KOPT-K1 (cell line): ENCODE results near the gene PSG11.
"Not testable (repeated sequence)": the region's sequence is repeated elsewhere in the genome, so short reads cannot be mapped to it uniquely, and the experiment has no call there.

Experiments
- H3K27ac ChIP-seq: fragments of 200-600 bp; sonication (generic); 2 replicates; pipeline ENCODE4 v1.5.1; 2016; ENCODE audit warnings: antibody characterized with exemption, mild to moderate bottlenecking, low read depth, low read length; ENCODE audit not compliant: poor library complexity, severe bottlenecking
- H3K36me3 ChIP-seq: fragments of 200-600 bp; sonication (generic); 2 replicates; pipeline ENCODE4 v1.5.1; 2017; ENCODE audit warnings: antibody characterized with exemption, mild to moderate bottlenecking, low read length, moderate library complexity; ENCODE audit not compliant: insufficient read depth
- H3K9me3 ChIP-seq: fragments of 200-600 bp; sonication (generic); 2 replicates; pipeline ENCODE4 v1.5.1; 2017; ENCODE audit warnings: antibody characterized with exemption, low read length, mild to moderate bottlenecking; ENCODE audit not compliant: insufficient read depth, poor library complexity, severe bottlenecking

PSG11 gene

DNA sequence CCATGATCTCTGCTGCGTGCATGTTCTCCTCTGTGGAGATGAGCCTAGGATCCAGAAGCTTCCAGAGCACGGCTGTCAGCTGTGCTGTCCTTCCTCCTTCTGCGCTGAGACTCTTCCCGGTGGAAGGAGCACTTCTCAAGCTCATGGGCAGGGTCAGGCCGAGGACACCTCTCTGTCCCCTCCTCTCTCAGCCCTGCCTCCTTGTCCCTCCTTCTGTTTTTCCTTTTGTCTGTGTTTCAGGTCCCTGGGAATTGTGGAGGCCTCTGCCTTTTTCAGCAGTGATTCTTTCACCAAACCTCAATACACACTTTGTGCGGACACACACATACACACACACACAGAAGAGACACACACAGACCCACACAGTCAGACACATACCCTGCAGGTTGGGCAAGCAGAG lies at the start of gene PSG11:
PSG11 (minus strand) TSS at position 101 of the 400 bp plus-strand sequence; CDS start at position 4, 97 bp downstream.
- H3K9me3 ChIP-seq, H3K36me3 ChIP-seq, H3K27ac ChIP-seq: not testable (repeated sequence)

DNA sequence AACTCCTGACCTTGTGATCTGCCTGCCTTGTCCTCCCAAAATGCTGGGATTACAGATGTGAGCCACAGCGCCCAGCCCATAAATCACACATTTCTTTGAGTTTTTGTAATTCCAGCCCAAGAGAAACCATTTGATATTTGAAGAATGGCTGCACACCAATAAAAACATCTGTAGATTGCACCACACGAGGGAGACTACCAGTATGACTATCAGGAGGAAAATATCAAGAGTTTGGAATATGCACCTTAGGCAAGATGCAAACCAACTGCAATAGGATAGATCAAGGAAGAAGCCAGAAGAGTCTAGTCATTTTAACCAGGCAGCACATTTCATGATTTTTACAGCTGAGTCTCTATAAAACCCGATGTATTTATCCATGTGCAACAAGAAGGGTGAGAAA lies 36.1 kb upstream of the PSG11 start:
- H3K27ac ChIP-seq, H3K9me3 ChIP-seq, H3K36me3 ChIP-seq: not testable (repeated sequence)

DNA sequence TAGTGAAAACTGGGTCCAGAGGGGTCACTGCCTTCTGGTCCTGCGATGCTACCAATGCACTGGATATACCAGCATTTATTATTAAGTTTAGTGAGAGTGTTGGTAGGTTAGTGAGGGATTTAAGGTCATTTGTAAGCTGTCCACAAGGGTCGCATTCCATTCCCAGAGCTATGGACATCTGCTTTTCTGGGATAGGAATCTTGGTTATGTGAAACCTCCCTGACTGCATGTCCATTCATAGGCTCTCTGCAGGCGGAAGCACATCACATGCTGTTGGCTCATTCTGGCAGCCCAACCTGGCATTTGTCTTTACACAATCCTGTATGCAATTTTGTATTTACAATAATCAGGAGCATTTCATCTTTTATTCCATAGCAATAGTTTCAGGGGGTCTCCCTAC lies 35.1 kb upstream of the PSG11 start:
- H3K9me3 ChIP-seq, H3K36me3 ChIP-seq, H3K27ac ChIP-seq: not testable (repeated sequence)

DNA sequence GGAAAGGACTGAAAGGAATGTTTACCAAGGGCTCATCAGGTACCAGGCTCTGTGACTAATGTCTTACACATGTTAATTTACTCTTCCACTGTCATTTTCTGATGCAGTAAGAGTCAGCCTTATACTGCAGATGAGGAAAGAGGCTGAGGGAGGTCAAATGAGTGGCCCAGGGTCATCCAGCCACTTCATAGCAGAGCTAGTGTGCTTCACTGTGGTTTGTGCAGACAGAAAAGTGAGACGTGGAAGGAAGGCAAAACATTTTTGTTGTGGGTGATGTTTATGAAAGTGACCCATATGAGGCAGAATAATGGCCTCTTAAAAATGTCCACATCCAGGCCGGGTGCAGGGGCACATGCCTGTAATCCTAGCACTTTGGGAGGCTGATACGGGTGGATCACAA lies 34.0 kb upstream of the PSG11 start:
- H3K36me3 ChIP-seq, H3K9me3 ChIP-seq, H3K27ac ChIP-seq: not testable (repeated sequence)

DNA sequence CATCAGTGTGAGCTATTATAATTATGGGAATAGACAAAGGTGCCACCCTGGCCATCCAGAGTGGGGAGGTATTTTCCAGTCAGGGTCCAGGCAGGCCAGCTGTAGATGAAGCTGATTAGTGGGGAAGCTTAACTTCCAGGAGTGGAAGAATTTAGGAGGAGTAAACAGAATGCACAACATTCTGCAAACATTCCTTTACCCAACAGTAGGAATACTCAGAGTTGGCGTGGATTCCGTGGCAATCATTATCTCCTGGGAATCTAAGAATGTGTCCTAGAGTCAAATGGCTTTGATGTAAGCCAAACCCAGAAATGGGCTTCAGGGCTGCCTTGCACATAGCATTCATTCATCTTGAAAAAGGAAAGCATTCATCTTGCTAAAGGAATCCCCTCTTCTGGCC lies 33.2 kb upstream of the PSG11 start:
- not testable (repeated sequence) for H3K36me3 ChIP-seq, H3K27ac ChIP-seq, H3K9me3 ChIP-seq

DNA sequence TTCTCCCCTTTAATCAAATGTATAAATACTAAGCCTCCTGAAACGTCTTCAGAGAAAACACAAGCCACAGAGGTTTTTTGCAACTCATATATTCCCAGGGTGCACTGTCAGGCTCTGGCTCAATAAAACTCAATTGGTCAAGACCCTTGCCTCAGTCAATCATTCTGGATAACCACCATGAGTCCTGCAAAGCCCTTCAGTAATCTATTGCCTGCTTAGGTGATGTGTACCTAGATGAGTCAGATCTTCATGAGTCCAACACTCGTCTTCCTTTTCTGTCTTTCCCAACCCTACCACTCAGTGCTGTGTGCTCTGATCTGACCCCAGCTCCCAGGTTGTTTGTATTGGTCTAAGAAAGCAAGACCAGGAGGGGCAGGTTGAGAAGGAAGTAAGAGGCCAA lies 32.2 kb upstream of the PSG11 start:
- not testable (repeated sequence) for H3K27ac ChIP-seq, H3K36me3 ChIP-seq, H3K9me3 ChIP-seq

DNA sequence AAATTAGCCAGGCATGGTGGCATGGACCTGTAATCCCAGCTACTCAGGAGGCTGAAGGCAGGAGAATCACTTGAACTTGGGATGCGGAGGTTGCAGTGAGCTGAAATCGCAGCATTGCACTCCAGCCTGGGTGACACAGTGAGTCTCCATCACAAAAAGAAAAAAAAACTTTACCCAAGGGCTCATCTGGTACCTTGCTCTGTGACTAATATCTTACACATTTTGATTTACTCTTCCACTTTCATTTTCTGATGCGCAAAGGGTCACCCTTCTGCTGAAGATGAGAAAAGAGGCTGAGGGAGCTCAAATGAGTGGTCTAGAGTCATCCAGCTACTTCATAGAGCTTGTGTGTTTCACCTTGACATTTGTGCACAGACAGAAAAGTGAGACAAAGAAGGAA lies 21.7 kb upstream of the PSG11 start:
- not testable (repeated sequence) for H3K36me3 ChIP-seq, H3K9me3 ChIP-seq, H3K27ac ChIP-seq

DNA sequence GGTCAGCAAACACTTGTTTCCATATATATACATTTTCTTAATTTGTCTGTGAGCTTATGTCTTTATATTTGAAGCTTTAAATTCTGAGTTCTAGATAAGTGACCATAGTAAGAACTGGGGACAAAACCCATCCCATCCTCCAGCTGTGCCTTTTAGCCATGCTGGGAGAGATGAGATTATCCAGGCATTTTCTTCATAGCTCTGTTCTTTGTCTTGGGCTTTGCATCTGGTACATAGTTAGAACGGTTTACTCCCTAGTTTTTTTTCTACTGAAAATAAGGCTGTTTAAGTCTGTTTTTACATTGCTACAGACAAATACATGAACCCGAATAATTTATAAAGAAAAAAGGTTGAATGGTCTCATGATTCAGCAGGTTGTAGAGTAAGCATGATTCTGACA lies 20.3 kb upstream of the PSG11 start:
- not testable (repeated sequence) for H3K36me3 ChIP-seq

DNA sequence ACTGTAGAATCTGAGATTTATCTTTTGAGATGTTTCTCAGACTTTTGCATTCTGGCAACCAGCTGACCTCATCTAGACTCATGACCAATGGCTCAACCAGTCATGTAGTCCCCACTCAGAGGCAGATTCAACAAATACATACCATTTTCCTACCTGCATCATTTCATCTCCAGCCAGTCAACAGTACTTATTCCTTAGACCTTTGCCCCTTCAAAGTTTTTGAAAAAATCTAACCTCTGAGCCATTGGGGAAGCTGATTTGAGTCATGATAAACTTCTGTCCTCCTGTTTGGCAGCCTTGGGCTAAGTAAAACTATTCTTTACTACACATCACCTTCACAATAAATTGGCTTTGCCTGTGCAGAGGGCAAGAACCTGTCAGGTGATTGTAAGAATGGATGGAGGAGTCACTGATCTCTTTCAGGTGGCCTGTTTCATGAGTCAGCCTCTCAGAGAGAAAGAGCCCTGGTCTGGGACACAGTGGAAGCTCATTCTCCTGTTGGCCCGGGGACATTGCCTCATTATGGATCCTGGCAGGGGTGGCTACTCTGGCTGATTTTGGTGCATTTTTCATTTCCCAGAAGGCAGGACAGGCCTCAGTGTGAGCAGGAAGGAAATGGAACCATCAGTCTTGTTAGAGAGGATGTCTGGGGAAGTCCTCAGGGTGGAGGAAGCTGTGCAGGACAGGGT lies 17.4 kb upstream of the PSG11 start:
- H3K9me3 ChIP-seq = not testable (repeated sequence)

More for the DNA sequence above, 20.3 kb upstream of the PSG11 start:
- not testable (repeated sequence) for H3K27ac ChIP-seq, H3K9me3 ChIP-seq

DNA sequence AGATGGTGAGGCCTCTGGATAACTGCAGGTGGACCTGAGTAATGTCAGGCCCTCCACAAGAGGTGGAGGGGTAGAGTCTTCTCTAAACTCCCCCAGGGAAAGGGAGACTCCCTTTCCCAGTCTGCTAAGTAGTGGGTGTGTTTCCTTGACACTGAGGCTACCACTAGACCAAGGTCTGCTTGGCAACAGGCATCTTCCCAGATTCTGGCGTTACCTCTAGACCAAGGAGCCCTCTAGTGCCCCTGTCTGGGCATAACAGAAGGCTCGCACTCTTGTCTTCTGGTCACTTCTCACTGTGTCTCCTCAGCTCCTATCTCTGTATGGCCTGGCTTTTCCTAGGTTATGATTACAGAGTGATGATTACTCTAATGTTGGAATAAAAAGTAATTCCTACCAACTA lies 5.4 kb upstream of the PSG11 start:
- H3K9me3 ChIP-seq, H3K27ac ChIP-seq, H3K36me3 ChIP-seq: not testable (repeated sequence)

More for the DNA sequence above, 17.4 kb upstream of the PSG11 start:
- H3K27ac ChIP-seq, H3K36me3 ChIP-seq: not testable (repeated sequence)

DNA sequence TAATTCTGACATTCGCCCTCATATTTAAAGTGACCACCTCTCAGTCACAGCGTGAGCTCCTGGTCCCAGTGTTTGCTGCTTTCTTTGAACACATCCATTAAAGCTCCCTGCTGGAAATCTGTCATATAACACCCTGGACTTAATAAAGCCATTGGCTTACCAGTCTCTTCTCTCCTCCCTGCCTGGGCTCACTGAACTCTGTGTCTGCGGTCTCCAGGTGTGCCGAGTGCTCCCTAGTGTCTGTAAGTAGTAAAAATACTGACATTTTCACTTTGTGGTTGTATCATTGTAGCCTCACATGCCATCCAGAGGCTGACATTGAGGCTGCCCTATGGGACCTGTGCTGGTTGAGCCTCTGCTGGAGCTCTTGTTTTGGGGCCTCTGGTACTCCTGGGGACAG lies 2.6 kb upstream of the PSG11 start:
- Histone ChIP-seq H3K36me3 (no peaks in the 10 kb centered on the region), H3K9me3 (no peaks in the 10 kb centered on the region), H3K27ac (no peak overlapping the region)

DNA sequence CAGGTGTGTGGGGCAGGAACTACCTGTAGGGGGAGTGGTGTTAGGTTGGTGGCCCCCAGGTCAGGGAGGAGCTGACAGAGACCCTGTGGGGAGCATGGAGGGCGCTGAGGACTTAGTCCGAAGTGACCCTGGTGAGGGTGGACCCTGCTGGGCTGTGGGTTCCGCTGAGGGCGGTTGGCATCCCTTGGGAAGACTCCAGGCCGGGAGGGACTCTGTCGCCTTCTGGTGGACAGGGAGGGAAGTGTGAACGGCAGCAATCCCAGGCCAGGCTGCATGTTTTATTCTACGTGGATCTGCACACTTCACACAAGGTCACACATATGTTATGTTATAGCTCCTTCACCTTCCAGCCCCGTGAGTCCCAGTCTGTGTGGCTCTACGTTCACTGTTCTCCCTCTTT lies 1.7 kb upstream of the PSG11 start:
- not testable (repeated sequence) for H3K9me3 ChIP-seq, H3K36me3 ChIP-seq, H3K27ac ChIP-seq

DNA sequence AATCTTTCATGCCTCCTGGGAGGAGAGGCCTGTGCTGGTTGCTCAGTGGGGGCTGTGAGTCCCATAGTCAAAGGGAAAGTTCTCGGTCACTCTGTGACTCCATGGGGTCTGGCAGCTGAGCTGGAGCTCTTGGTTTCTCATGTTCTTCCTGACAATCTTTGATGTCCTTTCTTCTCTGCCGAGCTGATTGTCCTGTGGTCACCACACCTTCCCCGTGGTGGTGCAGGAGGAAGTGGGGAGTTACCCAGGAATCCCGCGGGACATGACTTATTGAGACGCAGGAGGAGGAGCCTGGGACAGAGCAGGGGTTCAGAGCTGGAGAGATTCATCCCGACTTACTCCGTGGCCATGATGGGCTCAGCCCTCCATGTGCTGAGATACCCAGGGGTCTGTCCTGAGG lies 792 bp upstream of the PSG11 start:
- not testable (repeated sequence) for H3K9me3 ChIP-seq, H3K27ac ChIP-seq, H3K36me3 ChIP-seq

DNA sequence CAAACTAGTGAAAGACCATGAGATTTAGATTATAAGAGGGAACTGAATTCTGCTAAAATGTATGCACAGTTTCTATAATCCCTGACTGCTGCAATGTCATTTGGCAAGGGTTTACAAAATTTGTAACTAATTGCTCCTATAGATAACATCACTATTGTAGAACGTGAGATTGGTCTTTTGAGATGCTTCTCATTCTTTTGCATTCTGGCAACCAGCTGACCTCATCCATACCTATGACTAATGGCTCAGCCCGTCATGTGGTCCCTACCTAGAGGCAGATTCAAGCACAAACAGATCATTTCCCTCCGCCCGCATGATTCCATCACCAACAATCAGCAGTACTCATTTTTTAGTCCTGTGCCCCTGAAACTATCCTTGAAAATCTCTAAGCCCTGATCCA lies 4.2 kb downstream of the PSG11 start:
- H3K36me3 ChIP-seq, H3K9me3 ChIP-seq, H3K27ac ChIP-seq: not testable (repeated sequence)

DNA sequence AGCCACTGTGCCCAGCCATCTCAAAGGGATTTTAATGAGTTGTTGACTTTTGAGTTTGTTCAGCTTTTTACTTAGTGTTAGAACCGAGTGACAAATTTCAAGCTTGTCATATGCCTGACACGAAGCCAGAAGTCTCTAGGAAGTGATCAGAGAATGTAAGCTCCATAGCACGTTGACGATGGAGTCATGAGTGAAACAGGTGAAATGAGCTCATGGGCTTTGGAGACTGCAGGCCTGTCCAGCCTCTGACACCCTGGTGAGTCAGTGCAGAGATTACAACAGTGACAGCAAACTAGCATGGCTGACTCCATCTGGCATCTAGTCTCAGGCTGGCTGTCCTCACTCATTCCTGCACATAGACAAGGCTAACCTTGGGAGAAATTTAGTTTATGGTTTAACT lies 4.6 kb downstream of the PSG11 start:
- not testable (repeated sequence) for H3K9me3 ChIP-seq, H3K27ac ChIP-seq

DNA sequence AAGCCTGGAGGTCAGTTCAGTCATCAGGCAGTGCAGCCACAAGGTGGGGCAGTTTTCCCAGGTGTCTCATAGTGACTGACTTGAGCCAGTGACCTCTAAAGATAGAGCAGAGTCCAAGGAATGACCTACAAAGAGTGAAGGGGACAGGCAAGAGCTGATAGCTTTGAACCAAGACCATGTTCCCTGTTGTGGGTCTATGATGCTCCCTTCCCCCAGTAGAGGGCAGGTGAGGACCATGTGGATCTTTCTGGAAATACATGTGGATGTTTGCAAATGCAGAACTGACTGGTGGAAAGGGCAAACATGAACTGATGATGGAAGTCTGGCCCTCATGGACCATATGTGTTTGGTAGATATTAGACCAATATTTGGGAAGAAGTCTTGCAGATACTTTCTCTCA lies 6.7 kb downstream of the PSG11 start:
- not testable (repeated sequence) for H3K27ac ChIP-seq, H3K36me3 ChIP-seq, H3K9me3 ChIP-seq

More for the DNA sequence above, 4.6 kb downstream of the PSG11 start:
- H3K36me3 ChIP-seq = not testable (repeated sequence)

DNA sequence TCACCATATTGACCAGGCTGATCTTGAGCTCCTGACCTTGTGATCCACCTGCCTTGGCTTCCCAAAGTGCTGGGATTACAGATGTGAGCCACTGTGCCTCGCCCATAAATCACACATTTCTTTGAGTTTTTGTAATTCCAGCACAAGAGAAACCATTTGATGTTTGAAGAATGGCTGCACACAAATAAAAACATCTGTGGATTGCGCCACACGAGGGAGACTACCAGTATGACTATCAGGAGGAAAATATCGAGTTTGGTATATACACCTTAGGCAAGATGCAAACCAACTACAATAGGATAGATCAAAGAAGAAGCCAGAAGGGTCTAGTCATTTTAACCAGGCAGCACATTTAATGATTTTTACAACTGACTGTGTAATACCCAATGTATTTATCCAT lies 20.4 kb downstream of the PSG11 start:
- H3K36me3 ChIP-seq, H3K27ac ChIP-seq, H3K9me3 ChIP-seq: not testable (repeated sequence)
